HepG2 (cell line): ENCODE measurements around the gene EPHX1. TPM values are rescaled to one million over a fixed set of nuclear protein-coding genes. Genes with fewer than 3 reads are reported as not detected.

ENCODE experiments used
- DNMT1 ChIP-seq: sonication (generic); formaldehyde crosslinking; IDR thresholded peaks from 2 replicates; pipeline ENCODE4 v1.5.1; 2020; ENCODE audit warnings: mild to moderate bottlenecking, missing genetic modification reagents
- ETS1 ChIP-seq: sonication (generic); formaldehyde crosslinking; IDR thresholded peaks from 2 replicates; pipeline ENCODE4 v1.4.0; 2020; ENCODE audit warnings: missing genetic modification reagents
- FOSL2 ChIP-seq: sonication (generic); formaldehyde crosslinking; IDR thresholded peaks from 2 replicates; pipeline ENCODE4 v1.4.0; 2020; ENCODE audit warnings: missing genetic modification reagents
- HNRNPH1 ChIP-seq: fragments of 200-400 bp; formaldehyde crosslinking; optimal IDR thresholded peaks from 2 replicates; pipeline ENCODE3; 2017; ENCODE audit warnings: mild to moderate bottlenecking, low read depth, low read length
- NFKBIZ ChIP-seq: IDR thresholded peaks from 2 replicates; pipeline ENCODE4 v1.6.1; 2018; ENCODE audit warnings: missing genetic modification reagents, missing compliant biosample characterization
- SCMH1 ChIP-seq: sonication (generic); formaldehyde crosslinking; IDR thresholded peaks from 2 replicates; pipeline ENCODE4 v1.9.0; 2021; ENCODE audit warnings: missing genetic modification reagents, mild to moderate bottlenecking, borderline replicate concordance
- SNAPC5 ChIP-seq: sonication (generic); formaldehyde crosslinking; IDR thresholded peaks from 2 replicates; pipeline ENCODE4 v1.8.1; 2023; ENCODE audit warnings: mild to moderate bottlenecking, missing genetic modification reagents, borderline replicate concordance
- SP140L ChIP-seq: sonication (generic); formaldehyde crosslinking; IDR thresholded peaks from 2 replicates; pipeline ENCODE4 v1.4.0; 2020; ENCODE audit warnings: missing genetic modification reagents, borderline replicate concordance
- SP5 ChIP-seq: IDR thresholded peaks from 2 replicates; pipeline ENCODE4 v1.6.1; 2016; ENCODE audit warnings: low read depth, borderline replicate concordance
- TCF7 ChIP-seq: sonication (generic); IDR thresholded peaks from 2 replicates; pipeline ENCODE4 v1.6.1; 2016; ENCODE audit warnings: antibody characterized with exemption, low read depth
- TCF7L2 ChIP-seq: IDR thresholded peaks from 2 replicates; pipeline ENCODE4 v1.6.1; 2011; ENCODE audit warnings: mild to moderate bottlenecking, low read depth, low read length, moderate library complexity
- TFDP2 ChIP-seq: sonication (generic); formaldehyde crosslinking; IDR thresholded peaks from 2 replicates; pipeline ENCODE4 v1.4.0; 2020; ENCODE audit warnings: missing genetic modification reagents
- ZBTB20 ChIP-seq: sonication (generic); formaldehyde crosslinking; IDR thresholded peaks from 2 replicates; pipeline ENCODE4 v1.8.1; 2023; ENCODE audit warnings: missing genetic modification reagents, low read depth, mild to moderate bottlenecking, borderline replicate concordance
- ZC3H4 ChIP-seq: sonication (generic); formaldehyde crosslinking; IDR thresholded peaks from 2 replicates; pipeline ENCODE4 v1.4.0; 2020; ENCODE audit warnings: missing genetic modification reagents, borderline replicate concordance
- ZNF343 ChIP-seq: sonication (generic); formaldehyde crosslinking; IDR thresholded peaks from 2 replicates; pipeline ENCODE4 v1.4.0; 2020; ENCODE audit warnings: mild to moderate bottlenecking, missing genetic modification reagents
- ZUFSP ChIP-seq: sonication (generic); formaldehyde crosslinking; IDR thresholded peaks from 2 replicates; pipeline ENCODE4 v1.9.0; 2021; ENCODE audit warnings: missing genetic modification reagents, mild to moderate bottlenecking, borderline replicate concordance
- polyA plus RNA-seq, 8 experiments: library from polyadenylated mRNA; depleted of rRNA in 3 of 8; stranded (reverse) in 7 of 8; unstranded in 1 of 8; fragments of >200 nt; fragmentation: Illumina TruSeq in 4 of 8; extraction: Trizol in 4 of 8; gene quantifications; 2 replicates each; pipeline versions ENCODE4 v1.2.1 to v1.2.3, GENCODE V29; 2011 to 2016; ENCODE audit warnings: low read depth in 4 of 8, missing spikeins in 1 of 8, mixed read lengths in 1 of 8; ENCODE audit not compliant: insufficient read depth in 1 of 8
- total RNA-seq, 5 experiments: library from RNA; depleted of rRNA; stranded (reverse); fragments of >200 nt; fragmentation: Illumina TruSeq; extraction: Trizol; gene quantifications; 2 replicates each; pipeline ENCODE4 v1.2.3, GENCODE V29; 2016; ENCODE audit warnings: low read depth in 1 of 5
- TF ChIP-seq, protein P1 (sequence below): sonication (generic); formaldehyde crosslinking; IDR thresholded peaks from 2 replicates; pipeline ENCODE4 v1.5.1; 2020; ENCODE audit warnings: missing genetic modification reagents, mild to moderate bottlenecking, borderline replicate concordance
- TF ChIP-seq, protein P2 (sequence below): sonication (generic); formaldehyde crosslinking; IDR thresholded peaks from 2 replicates; pipeline ENCODE4 v1.9.0; 2021; ENCODE audit warnings: missing genetic modification reagents, mild to moderate bottlenecking, borderline replicate concordance
- TF ChIP-seq, protein P3 (sequence below): sonication (generic); formaldehyde crosslinking; IDR thresholded peaks from 2 replicates; pipeline ENCODE4 v1.5.1; 2020; ENCODE audit warnings: mild to moderate bottlenecking, moderate library complexity, missing genetic modification reagents

Gene EPHX1
- total and polyA plus RNA-seq, 2 of the 13 experiments (the other 11 are each of a cell fraction or from before 2014, with no cell fraction given), result 27.7 to 36.5 TPM

- TF ChIP-seq ZC3H4 (CRISPR knock-in tag) (no peak), ZBTB20 (CRISPR knock-in tag) (peak; percentile 93; the same call in 1 of the 2 replicates), HNRNPH1 (no peak), FOSL2 (peak; percentile 82), SP140L (CRISPR knock-in tag) (no peak), ZNF343 (CRISPR knock-in tag) (peak; percentile 59; the same call in 1 of the 2 replicates), SNAPC5 (CRISPR knock-in tag) (no peak), ETS1 (CRISPR knock-in tag) (no peak), SCMH1 (CRISPR knock-in tag) (no peak), ZUFSP (CRISPR knock-in tag) (no peak), NFKBIZ (peak; percentile 95), DNMT1 (CRISPR knock-in tag) (no peak), TCF7 (peak; percentile 57; the same call in 1 of the 2 replicates), SP5 (CRISPR knock-in tag) (peak; percentile 95), TCF7L2 (no peak), TFDP2 (CRISPR knock-in tag) (no peak; the same call in 1 of the 2 replicates)
- TF ChIP-seq, protein P1, sequence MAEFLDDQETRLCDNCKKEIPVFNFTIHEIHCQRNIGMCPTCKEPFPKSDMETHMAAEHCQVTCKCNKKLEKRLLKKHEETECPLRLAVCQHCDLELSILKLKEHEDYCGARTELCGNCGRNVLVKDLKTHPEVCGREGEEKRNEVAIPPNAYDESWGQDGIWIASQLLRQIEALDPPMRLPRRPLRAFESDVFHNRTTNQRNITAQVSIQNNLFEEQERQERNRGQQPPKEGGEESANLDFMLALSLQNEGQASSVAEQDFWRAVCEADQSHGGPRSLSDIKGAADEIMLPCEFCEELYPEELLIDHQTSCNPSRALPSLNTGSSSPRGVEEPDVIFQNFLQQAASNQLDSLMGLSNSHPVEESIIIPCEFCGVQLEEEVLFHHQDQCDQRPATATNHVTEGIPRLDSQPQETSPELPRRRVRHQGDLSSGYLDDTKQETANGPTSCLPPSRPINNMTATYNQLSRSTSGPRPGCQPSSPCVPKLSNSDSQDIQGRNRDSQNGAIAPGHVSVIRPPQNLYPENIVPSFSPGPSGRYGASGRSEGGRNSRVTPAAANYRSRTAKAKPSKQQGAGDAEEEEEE (CRISPR knock-in tag), result no peak
- TF ChIP-seq, protein P2, sequence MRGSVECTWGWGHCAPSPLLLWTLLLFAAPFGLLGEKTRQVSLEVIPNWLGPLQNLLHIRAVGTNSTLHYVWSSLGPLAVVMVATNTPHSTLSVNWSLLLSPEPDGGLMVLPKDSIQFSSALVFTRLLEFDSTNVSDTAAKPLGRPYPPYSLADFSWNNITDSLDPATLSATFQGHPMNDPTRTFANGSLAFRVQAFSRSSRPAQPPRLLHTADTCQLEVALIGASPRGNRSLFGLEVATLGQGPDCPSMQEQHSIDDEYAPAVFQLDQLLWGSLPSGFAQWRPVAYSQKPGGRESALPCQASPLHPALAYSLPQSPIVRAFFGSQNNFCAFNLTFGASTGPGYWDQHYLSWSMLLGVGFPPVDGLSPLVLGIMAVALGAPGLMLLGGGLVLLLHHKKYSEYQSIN, result no peak
- TF ChIP-seq, protein P3, sequence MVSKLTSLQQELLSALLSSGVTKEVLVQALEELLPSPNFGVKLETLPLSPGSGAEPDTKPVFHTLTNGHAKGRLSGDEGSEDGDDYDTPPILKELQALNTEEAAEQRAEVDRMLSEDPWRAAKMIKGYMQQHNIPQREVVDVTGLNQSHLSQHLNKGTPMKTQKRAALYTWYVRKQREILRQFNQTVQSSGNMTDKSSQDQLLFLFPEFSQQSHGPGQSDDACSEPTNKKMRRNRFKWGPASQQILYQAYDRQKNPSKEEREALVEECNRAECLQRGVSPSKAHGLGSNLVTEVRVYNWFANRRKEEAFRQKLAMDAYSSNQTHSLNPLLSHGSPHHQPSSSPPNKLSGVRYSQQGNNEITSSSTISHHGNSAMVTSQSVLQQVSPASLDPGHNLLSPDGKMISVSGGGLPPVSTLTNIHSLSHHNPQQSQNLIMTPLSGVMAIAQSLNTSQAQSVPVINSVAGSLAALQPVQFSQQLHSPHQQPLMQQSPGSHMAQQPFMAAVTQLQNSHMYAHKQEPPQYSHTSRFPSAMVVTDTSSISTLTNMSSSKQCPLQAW (CRISPR knock-in tag), result peak; percentile 96
Observed at GRCh38 chr1:225813214-225813964, 3.5 kb downstream of the EPHX1 start (continued).
